Nephron progenitor cell (in vitro differentiated cells): ENCODE measurements around the gene STAT1.
A peak's percentile ranks its signal among the peaks of the same experiment; 100 is the strongest.

Experiments used
- DNase-seq: peaks from one replicate; pipeline ENCODE4 v3.0.0; 2021
- H3K27ac Mint-ChIP-seq: 2 replicates; pipeline ENCODE4 v1.8.0; 2021; ENCODE audit warnings: mild to moderate bottlenecking, moderate library complexity, mixed read lengths
- H3K27me3 Mint-ChIP-seq: 2 replicates; pipeline ENCODE4 v1.8.0; 2021; ENCODE audit warnings: mild to moderate bottlenecking, low read depth, mixed read lengths; ENCODE audit not compliant: poor library complexity
- H3K36me3 Mint-ChIP-seq: 2 replicates; pipeline ENCODE4 v1.8.0; 2021; ENCODE audit warnings: low read depth, mixed read lengths
- H3K4me1 Mint-ChIP-seq: 2 replicates; pipeline ENCODE4 v1.8.0; 2021; ENCODE audit warnings: mixed read lengths
- H3K4me3 Mint-ChIP-seq: 2 replicates; pipeline ENCODE4 v1.8.0; 2021; ENCODE audit warnings: mild to moderate bottlenecking, moderate library complexity, mixed read lengths
- H3K9me3 Mint-ChIP-seq: 2 replicates; pipeline ENCODE4 v1.8.0; 2021; ENCODE audit warnings: mild to moderate bottlenecking, moderate library complexity, mixed read lengths
- CTCF ChIP-seq: fragments of 200-600 bp; sonication (generic); IDR thresholded peaks from 2 replicates; pipeline ENCODE4 v1.5.0; 2021; ENCODE audit warnings: antibody characterized with exemption

Gene STAT1

GRCh38 chr2:191003405-191004309, 10.3 kb downstream of the STAT1 start:
- H3K4me3 Mint-ChIP-seq = no peak overlapping the region
- TF ChIP-seq CTCF = no peak
- H3K4me1 Mint-ChIP-seq = no peaks in the 10 kb centered on the region
- no peak overlapping the region for H3K27ac Mint-ChIP-seq
- peaks cover 79% of the 10 kb centered on the region for H3K36me3 Mint-ChIP-seq
- no peak for DNase-seq
- peaks cover 3% of the 10 kb centered on the region for H3K9me3 Mint-ChIP-seq
- H3K27me3 Mint-ChIP-seq = no peaks in the 10 kb centered on the region

GRCh38 chr2:191001624-191002023, 12.3 kb downstream of the STAT1 start:
- H3K9me3 Mint-ChIP-seq = peaks cover 3% of the 10 kb centered on the region
- H3K36me3 Mint-ChIP-seq = peaks cover 82% of the 10 kb centered on the region
- no peak for DNase-seq
- peak overlapping the region; percentile 40 for H3K27ac Mint-ChIP-seq
- H3K4me1 Mint-ChIP-seq = no peaks in the 10 kb centered on the region
- no peak overlapping the region for H3K4me3 Mint-ChIP-seq
- no peak for TF ChIP-seq CTCF
- H3K27me3 Mint-ChIP-seq = no peaks in the 10 kb centered on the region

- no peak overlapping the region for H3K27ac Mint-ChIP-seq
- peaks cover 3% of the 10 kb centered on the region for H3K9me3 Mint-ChIP-seq
- no peak overlapping the region for H3K4me3 Mint-ChIP-seq
- no peaks in the 10 kb centered on the region for H3K27me3 Mint-ChIP-seq
- TF ChIP-seq CTCF = no peak
- no peak for DNase-seq
- H3K36me3 Mint-ChIP-seq = peaks cover 87% of the 10 kb centered on the region
- no peaks in the 10 kb centered on the region for H3K4me1 Mint-ChIP-seq
Measured at GRCh38 chr2:191001032-191001431, 12.9 kb downstream of the STAT1 start.

GRCh38 chr2:190999949-191000665, 13.9 kb downstream of the STAT1 start:
- Mint-ChIP-seq H3K9me3 (peaks cover 3% of the 10 kb centered on the region), H3K4me1 (no peaks in the 10 kb centered on the region), H3K36me3 (peaks cover 91% of the 10 kb centered on the region), H3K27ac (no peak overlapping the region), H3K27me3 (no peaks in the 10 kb centered on the region), H3K4me3 (no peak overlapping the region)
- no peak for TF ChIP-seq CTCF
- no peak for DNase-seq

GRCh38 chr2:190999058-190999457, 14.9 kb downstream of the STAT1 start:
- Mint-ChIP-seq H3K27me3 (no peaks in the 10 kb centered on the region), H3K36me3 (peaks cover 90% of the 10 kb centered on the region), H3K4me3 (no peak overlapping the region)

More at GRCh38 chr2:190999058-190999457, 14.9 kb downstream of the STAT1 start:
- Mint-ChIP-seq H3K9me3 (peaks cover 3% of the 10 kb centered on the region), H3K27ac (no peak overlapping the region), H3K4me1 (no peaks in the 10 kb centered on the region)
- no peak for DNase-seq
- TF ChIP-seq CTCF = no peak
